ENCODE measurements around the gene PDE6B. TPM values are rescaled to one million over a fixed set of nuclear protein-coding genes. Genes with fewer than 3 reads are reported as not detected.

PDE6B gene
- total and polyA plus RNA-seq, 2 experiments from 2014 or later, result 43.1 to 48.1 TPM

GRCh38 chr4:661231-661630 is 35.9 kb downstream of the PDE6B start:
- TF ChIP-seq CTCF (IDR thresholded peaks at IDR 0.05; ENCODE audit: low read depth, low read length), result no peak
- no peaks in the 10 kb centered on the region for H3K36me3 ChIP-seq
- no peak overlapping the region for H3K27ac ChIP-seq
- DNase-seq (ENCODE audit: low read depth in 1 of 2, low spot score in 1 of 2), result no peak
- no peaks in the 10 kb centered on the region for H3K27me3 ChIP-seq
- no peaks in the 10 kb centered on the region for H3K4me1 ChIP-seq (ENCODE audit: low read depth)
- no peak overlapping the region for H3K4me3 ChIP-seq
- H3K9me3 ChIP-seq (ENCODE audit: low read depth), result no peaks in the 10 kb centered on the region

GRCh38 chr4:661881-662761 is 36.7 kb downstream of the PDE6B start:
- Histone ChIP-seq H3K4me3 (no peak overlapping the region), H3K4me1 (ENCODE audit: low read depth) (no peaks in the 10 kb centered on the region), H3K27ac (no peak overlapping the region), H3K36me3 (no peaks in the 10 kb centered on the region), H3K9me3 (ENCODE audit: low read depth) (no peaks in the 10 kb centered on the region), H3K27me3 (no peaks in the 10 kb centered on the region)
- no peak for DNase-seq (ENCODE audit: low read depth in 1 of 2, low spot score in 1 of 2)
- no peak for TF ChIP-seq CTCF (IDR thresholded peaks at IDR 0.05; ENCODE audit: low read depth, low read length)

GRCh38 chr4:663046-663437 is 37.7 kb downstream of the PDE6B start:
- Histone ChIP-seq H3K27me3 (no peaks in the 10 kb centered on the region), H3K4me3 (peak overlapping the region; percentile 53), H3K27ac (peak overlapping the region; percentile 28), H3K36me3 (no peaks in the 10 kb centered on the region), H3K9me3 (ENCODE audit: low read depth) (no peaks in the 10 kb centered on the region), H3K4me1 (ENCODE audit: low read depth) (no peaks in the 10 kb centered on the region)
- no peak for TF ChIP-seq CTCF (IDR thresholded peaks at IDR 0.05; ENCODE audit: low read depth, low read length)
- no peak for DNase-seq (ENCODE audit: low read depth in 1 of 2, low spot score in 1 of 2)

- H3K27me3 ChIP-seq, result no peaks in the 10 kb centered on the region
- H3K27ac ChIP-seq, result peak overlapping the region; percentile 28
- no peaks in the 10 kb centered on the region for H3K4me1 ChIP-seq (ENCODE audit: low read depth)
- H3K9me3 ChIP-seq (ENCODE audit: low read depth), result no peaks in the 10 kb centered on the region
- peak; percentile 2 for TF ChIP-seq CTCF (IDR thresholded peaks at IDR 0.05; ENCODE audit: low read depth, low read length)
- DNase-seq (ENCODE audit: low read depth in 1 of 2, low spot score in 1 of 2), result peak; percentile 34 to 89
- no peaks in the 10 kb centered on the region for H3K36me3 ChIP-seq
- peak overlapping the region; percentile 53 for H3K4me3 ChIP-seq
Measured at GRCh38 chr4:663438-664428, 38.4 kb downstream of the PDE6B start.

GRCh38 chr4:664713-665231 is 39.4 kb downstream of the PDE6B start:
- no peak for TF ChIP-seq CTCF (IDR thresholded peaks at IDR 0.05; ENCODE audit: low read depth, low read length)
- H3K4me3 ChIP-seq, result no peak overlapping the region
- H3K36me3 ChIP-seq, result no peaks in the 10 kb centered on the region
- H3K4me1 ChIP-seq (ENCODE audit: low read depth), result no peaks in the 10 kb centered on the region
- H3K27me3 ChIP-seq, result no peaks in the 10 kb centered on the region
- H3K27ac ChIP-seq, result no peak overlapping the region
- no peak for DNase-seq (ENCODE audit: low read depth in 1 of 2, low spot score in 1 of 2)
- no peaks in the 10 kb centered on the region for H3K9me3 ChIP-seq (ENCODE audit: low read depth)
